ES-I3 (cell line): Measurements from ENCODE around the gene VIT.

Experiments
- H3K36me3 ChIP-seq: 2 replicates; pipeline ENCODE4 v1.6.1; 2013; ENCODE audit warnings: mild to moderate bottlenecking, low read length, control low read depth, moderate library complexity; ENCODE audit not compliant: insufficient read depth
- H3K4me1 ChIP-seq: 2 replicates; pipeline ENCODE4 v1.6.1; 2013; ENCODE audit warnings: mild to moderate bottlenecking, control low read depth, low read length; ENCODE audit not compliant: insufficient read depth
- H3K9ac ChIP-seq: 2 replicates; pipeline ENCODE4 v1.6.1; 2013; ENCODE audit warnings: low read depth, mild to moderate bottlenecking, low read length, moderate library complexity
- H3K9me3 ChIP-seq: 2 replicates; pipeline ENCODE4 v1.6.1; 2013; ENCODE audit warnings: mild to moderate bottlenecking, low read length, moderate library complexity; ENCODE audit not compliant: control insufficient read depth, insufficient read depth

The VIT gene

GRCh38 chr2:36834731-36835524 is 138.4 kb downstream of the VIT start:
- H3K4me1 ChIP-seq, result peaks cover 25% of the 10 kb centered on the region
- no peaks in the 10 kb centered on the region for H3K36me3 ChIP-seq
- H3K9ac ChIP-seq, result no peak overlapping the region
- no peaks in the 10 kb centered on the region for H3K9me3 ChIP-seq

DNA sequence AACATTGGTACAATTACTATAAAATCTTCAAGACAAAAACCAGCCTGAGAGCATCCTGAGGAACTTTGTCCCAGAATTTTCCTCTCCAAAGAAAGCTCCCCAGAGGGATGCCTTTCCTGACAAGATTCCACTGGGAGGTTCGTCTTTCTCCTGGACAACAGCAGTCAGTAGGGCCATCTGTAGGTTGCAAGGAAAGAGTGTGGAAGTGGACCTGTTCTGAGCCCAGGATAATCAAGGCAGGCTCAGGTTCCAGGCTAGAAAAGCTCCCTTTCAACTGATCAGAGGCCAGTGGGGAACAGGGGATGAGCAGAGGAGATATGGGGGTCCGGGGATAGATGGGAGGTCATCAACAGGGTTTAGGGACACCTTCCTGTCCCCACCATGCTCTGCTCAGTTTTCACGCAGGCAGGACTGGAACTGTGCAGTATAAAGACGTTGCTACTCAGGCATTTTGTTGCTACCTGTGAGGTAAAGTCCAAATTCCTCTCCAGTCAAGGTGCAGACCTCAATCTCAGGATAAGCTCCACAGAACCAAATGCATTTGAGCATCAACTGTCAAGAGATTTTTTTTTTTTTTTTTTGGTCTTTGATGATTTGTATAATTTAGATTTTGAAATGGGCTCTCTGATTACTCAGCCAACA is 143.6 kb downstream of the VIT start:
- Histone ChIP-seq H3K9ac (no peak overlapping the region), H3K36me3 (no peaks in the 10 kb centered on the region), H3K4me1 (peaks cover 19% of the 10 kb centered on the region), H3K9me3 (no peaks in the 10 kb centered on the region)

DNA sequence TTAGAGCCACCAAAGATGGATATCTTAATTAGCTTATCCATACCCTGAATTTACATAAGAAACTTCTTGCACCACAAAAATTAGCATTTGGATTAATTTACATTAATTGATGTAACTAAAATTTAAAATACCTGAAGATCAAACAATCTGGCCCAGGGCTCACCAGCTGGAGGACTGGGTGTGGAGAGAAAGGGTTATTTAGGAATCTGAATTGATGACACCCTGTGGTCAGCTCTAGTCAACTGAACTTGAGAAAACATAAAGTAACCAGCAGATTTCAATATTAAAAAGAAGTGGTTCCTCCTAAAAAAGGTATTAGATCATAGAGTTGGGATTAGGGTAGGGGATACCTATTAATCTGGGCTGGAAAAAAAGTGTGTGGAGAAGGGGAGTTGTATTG is 147.3 kb downstream of the VIT start:
- Histone ChIP-seq H3K9ac (no peak overlapping the region; the same call in 1 of the 2 replicates), H3K36me3 (no peaks in the 10 kb centered on the region), H3K9me3 (no peaks in the 10 kb centered on the region), H3K4me1 (peaks cover 11% of the 10 kb centered on the region)

GRCh38 chr2:36849265-36849664 is 152.8 kb downstream of the VIT start:
- no peak overlapping the region for H3K9ac ChIP-seq
- peaks cover 5% of the 10 kb centered on the region for H3K4me1 ChIP-seq
- H3K9me3 ChIP-seq, result no peaks in the 10 kb centered on the region
- H3K36me3 ChIP-seq, result no peaks in the 10 kb centered on the region

DNA sequence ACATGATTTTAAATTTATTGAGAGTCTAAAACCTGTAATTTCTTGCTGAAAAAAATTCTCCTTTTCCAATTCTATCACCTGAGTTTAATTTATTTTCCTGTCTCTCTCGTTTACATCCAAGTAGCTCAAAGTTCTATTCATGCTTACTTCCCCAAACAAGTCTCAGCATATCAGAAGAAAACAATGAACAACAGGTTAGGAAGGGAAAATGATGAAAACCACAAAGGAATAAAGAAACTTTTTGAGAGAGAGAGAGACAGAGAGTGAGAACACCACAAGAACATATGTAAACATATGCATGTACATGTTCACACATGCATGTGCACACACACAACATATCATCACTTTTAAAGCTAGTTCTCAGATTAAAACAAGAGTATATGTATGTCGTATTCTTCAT is 157.7 kb downstream of the VIT start:
- Histone ChIP-seq H3K36me3 (peaks cover 4% of the 10 kb centered on the region; the same call in 1 of the 2 replicates), H3K4me1 (no peaks in the 10 kb centered on the region; the same call in 1 of the 2 replicates), H3K9ac (no peak overlapping the region), H3K9me3 (no peaks in the 10 kb centered on the region)

GRCh38 chr2:36855429-36855828 is 158.9 kb downstream of the VIT start:
- H3K4me1 ChIP-seq, result no peaks in the 10 kb centered on the region; the same call in 1 of the 2 replicates
- H3K9me3 ChIP-seq, result no peaks in the 10 kb centered on the region
- H3K36me3 ChIP-seq, result peaks cover 4% of the 10 kb centered on the region; the same call in 1 of the 2 replicates
- H3K9ac ChIP-seq, result no peak overlapping the region

DNA sequence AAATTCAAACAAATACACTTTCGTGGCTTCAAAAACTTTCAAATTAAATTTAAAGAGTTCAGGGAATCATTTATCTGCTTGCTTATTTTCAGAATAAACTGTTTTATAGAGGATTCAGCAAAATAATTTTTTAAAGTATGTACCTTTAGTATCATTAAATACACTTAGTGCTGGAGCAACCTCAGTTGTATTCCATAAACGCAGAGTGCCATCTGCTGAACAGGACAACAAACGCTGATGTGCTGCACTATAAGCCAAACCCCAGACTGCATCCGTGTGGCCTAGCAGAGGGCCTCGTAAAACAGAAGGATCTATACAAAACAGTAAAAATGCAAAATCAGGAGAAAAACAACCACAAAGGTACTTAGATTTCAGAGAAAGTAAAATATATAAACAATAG is 161.2 kb downstream of the VIT start:
- no peaks in the 10 kb centered on the region; the same call in 1 of the 2 replicates for H3K4me1 ChIP-seq
- H3K36me3 ChIP-seq, result peaks cover 4% of the 10 kb centered on the region; the same call in 1 of the 2 replicates
- no peaks in the 10 kb centered on the region for H3K9me3 ChIP-seq
- no peak overlapping the region for H3K9ac ChIP-seq

DNA sequence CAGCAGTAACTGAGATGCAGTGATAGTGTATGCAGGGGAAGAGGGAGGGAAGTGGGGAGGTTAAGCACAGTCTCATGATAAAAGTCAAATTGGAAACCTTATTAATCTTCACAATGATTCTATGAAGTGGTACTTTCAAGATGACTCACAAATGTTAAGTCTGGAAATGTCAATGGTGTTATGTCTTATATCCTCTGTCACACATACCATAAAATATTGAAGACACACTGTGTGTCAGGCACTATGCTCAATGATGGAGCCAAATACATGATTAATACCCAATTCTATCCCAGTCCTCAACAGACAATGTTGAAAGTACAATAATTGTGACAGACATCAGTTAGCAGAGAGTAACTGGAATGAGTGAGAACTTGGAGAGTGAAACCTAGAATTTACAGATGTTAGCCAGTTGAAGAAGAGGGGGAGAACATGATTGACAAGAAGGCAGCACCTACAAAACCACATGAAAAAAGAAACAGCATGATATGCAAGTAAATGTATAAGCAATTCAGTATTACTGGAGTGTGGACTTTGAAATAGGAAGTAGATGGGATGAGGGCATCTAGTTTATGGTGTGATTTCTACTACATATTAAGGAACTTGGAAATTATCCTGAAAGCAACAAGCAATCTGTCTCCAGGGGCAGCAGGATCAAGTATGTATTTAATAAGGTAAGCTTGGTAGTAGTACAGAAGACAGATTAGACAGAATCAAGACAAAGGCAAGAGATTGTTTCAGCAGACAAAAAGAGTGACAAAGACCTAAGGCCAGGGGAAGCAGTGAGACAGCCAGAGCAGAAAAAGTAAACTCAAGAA is 162.3 kb downstream of the VIT start:
- no peak overlapping the region for H3K9ac ChIP-seq
- no peaks in the 10 kb centered on the region; the same call in 1 of the 2 replicates for H3K4me1 ChIP-seq
- no peaks in the 10 kb centered on the region for H3K9me3 ChIP-seq
- H3K36me3 ChIP-seq, result peaks cover 4% of the 10 kb centered on the region; the same call in 1 of the 2 replicates

DNA sequence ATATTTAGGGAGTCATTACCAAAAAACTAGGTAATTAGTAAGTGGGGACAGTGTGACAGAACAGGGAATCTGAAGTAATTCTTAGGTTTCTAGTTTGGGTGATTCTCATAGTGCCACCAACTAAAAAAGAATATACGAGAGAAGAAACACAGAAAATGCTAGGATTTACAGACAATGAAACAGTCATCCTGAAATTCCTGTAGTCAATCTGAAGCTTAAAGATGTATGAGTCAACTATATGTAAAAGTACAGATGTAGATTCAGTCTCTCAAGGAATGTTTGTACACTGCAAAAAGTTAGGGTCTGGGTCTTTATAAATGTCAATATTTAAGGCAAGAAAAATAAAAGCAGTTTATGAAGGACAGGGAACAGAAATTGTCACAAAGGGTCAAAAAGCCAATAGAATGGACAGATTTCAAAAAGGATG is 162.9 kb downstream of the VIT start:
- H3K9ac ChIP-seq, result no peak overlapping the region
- no peaks in the 10 kb centered on the region; the same call in 1 of the 2 replicates for H3K4me1 ChIP-seq
- H3K9me3 ChIP-seq, result no peaks in the 10 kb centered on the region
- peaks cover 4% of the 10 kb centered on the region; the same call in 1 of the 2 replicates for H3K36me3 ChIP-seq

DNA sequence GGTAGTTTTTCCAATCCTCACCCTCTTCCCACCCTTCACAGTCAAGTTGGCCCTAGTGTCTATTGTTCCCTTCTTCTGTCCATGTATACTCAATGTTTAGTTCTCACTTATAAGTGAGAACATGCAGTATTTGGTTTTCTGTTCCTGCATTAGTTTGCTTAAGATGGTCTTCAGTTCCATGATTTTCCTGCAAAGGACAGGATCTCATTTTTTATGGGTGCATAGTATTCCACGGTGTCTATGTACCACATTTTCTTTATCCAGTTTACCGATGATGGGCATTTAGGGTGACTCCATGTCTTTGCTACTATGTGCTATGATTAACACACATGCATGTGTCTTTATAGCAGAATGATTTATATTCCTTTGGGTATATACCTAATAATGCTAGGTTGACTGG is 165.4 kb downstream of the VIT start:
- Histone ChIP-seq H3K4me1 (no peaks in the 10 kb centered on the region), H3K9me3 (no peaks in the 10 kb centered on the region), H3K36me3 (no peaks in the 10 kb centered on the region; the same call in none of the 2 replicates)

More for the DNA sequence above, 165.4 kb downstream of the VIT start:
- H3K9ac ChIP-seq, result no peak overlapping the region
